T-cell (primary cell): Measurements from ENCODE around the gene SRGAP2C. TPM values are rescaled to one million over a fixed set of nuclear protein-coding genes. Genes with fewer than 3 reads are reported as not detected.
"Not testable (repeated sequence)": the region's sequence is repeated elsewhere in the genome, so short reads cannot be mapped to it uniquely, and the experiment has no call there.

Experiments used
- ATAC-seq, 4 experiments: fragments of 200-7000 bp in 3 of 4; fragments of 150-1000 bp in 1 of 4; cut with Tn5 transposase; replicated peaks in 1 of 4; 1 replicate in 3 of 4; 2 replicates in 1 of 4; pipeline ENCODE4 v1.10.0; 2021; ENCODE audit warnings: moderate library complexity in 3 of 4, mild to moderate bottlenecking in 2 of 4, moderate number of reproducible peaks in 1 of 4
- CTCF ChIA-PET, 2 donors: fragments of 300-600 bp; sonication (Branson Sonifier 250); formaldehyde crosslinking; loops; one replicate each; lab custom pipeline; 2022; ENCODE audit warnings: antibody characterized with exemption in 2 of 2; lab: Charles Lee
- POLR2A ChIA-PET, 2 donors: fragments of 300-600 bp; sonication (Branson Sonifier 250); formaldehyde crosslinking; loops; one replicate each; lab custom pipeline; 2022; ENCODE audit warnings: antibody characterized with exemption in 2 of 2; lab: Charles Lee
- DNase-seq, 35 experiments: peaks; one replicate each; pipeline versions ENCODE4 v3.0.0 to v3.0.0-alpha.2; 2013 to 2023
- H3K27ac ChIP-seq: one replicate; pipeline ENCODE4 v1.5.1; 2013; ENCODE audit warnings: low read length
- H3K27me3 ChIP-seq, 2 experiments: replicated peaks in 1 of 2; 1 replicate in 1 of 2; 2 replicates in 1 of 2; pipeline versions ENCODE4 v1.6.1 to v1.7.0; 2013; ENCODE audit warnings: low read length in 1 of 2, mixed read lengths in 1 of 2; ENCODE audit not compliant: control insufficient read depth in 2 of 2, insufficient read depth in 2 of 2; ENCODE audit errors: extremely low read depth in 1 of 2
- H3K36me3 ChIP-seq, 2 donors: 1 replicate in 1 of 2; 2 replicates in 1 of 2; pipeline versions ENCODE4 v1.6.1 to v1.7.0; 2013; ENCODE audit warnings: low read length in 1 of 2; ENCODE audit not compliant: control insufficient read depth in 2 of 2, insufficient read depth in 1 of 2; ENCODE audit errors: extremely low read depth in 1 of 2
- H3K4me1 ChIP-seq, 2 experiments: 1 replicate in 1 of 2; 2 replicates in 1 of 2; pipeline versions ENCODE4 v1.6.1 to v1.7.0; 2013; ENCODE audit warnings: low read length in 2 of 2, mixed read lengths in 1 of 2; ENCODE audit not compliant: insufficient read depth in 2 of 2, control insufficient read depth in 1 of 2; ENCODE audit errors: extremely low read depth in 1 of 2
- H3K4me3 ChIP-seq, 2 donors: 1 replicate in 1 of 2; 2 replicates in 1 of 2; pipeline versions ENCODE4 v1.5.1 to v1.7.0; 2013; ENCODE audit warnings: mild to moderate bottlenecking in 2 of 2, low read length in 1 of 2, moderate library complexity in 1 of 2; ENCODE audit not compliant: control insufficient read depth in 1 of 2; ENCODE audit errors: extremely low read depth in 1 of 2
- H3K9me3 ChIP-seq: 2 replicates; pipeline ENCODE4 v1.7.0; 2013
- H3K27ac Mint-ChIP-seq, 2 donors: one replicate each; pipeline ENCODE4 v1.8.0; 2020 to 2021; ENCODE audit warnings: mild to moderate bottlenecking in 2 of 2, mixed read lengths in 2 of 2
- H3K27me3 Mint-ChIP-seq, 2 donors: one replicate each; pipeline ENCODE4 v1.8.0; 2021 to 2022; ENCODE audit warnings: mixed read lengths in 2 of 2
- H3K36me3 Mint-ChIP-seq: one replicate; pipeline ENCODE4 v1.8.0; 2021; ENCODE audit warnings: mixed read lengths
- H3K4me1 Mint-ChIP-seq, 3 donors: one replicate each; pipeline ENCODE4 v1.8.0; 2020 to 2022; ENCODE audit warnings: mixed read lengths in 3 of 3, mild to moderate bottlenecking in 1 of 3
- H3K4me3 Mint-ChIP-seq, 3 donors: one replicate each; pipeline ENCODE4 v1.8.0; 2020 to 2022; ENCODE audit warnings: mild to moderate bottlenecking in 3 of 3, mixed read lengths in 3 of 3, moderate library complexity in 3 of 3
- H3K9me3 Mint-ChIP-seq, 3 donors: one replicate each; pipeline ENCODE4 v1.8.0; 2020 to 2022; ENCODE audit warnings: mixed read lengths in 3 of 3
- WGBS: methylation state at CpG from one replicate; pipeline ENCODE4 v1.1.5; 2013; ENCODE audit warnings: missing lambda C conversion rate; ENCODE audit not compliant: insufficient coverage; 5-methylcytosine and 5-hydroxymethylcytosine counted together
- total RNA-seq, 35 experiments: library from RNA in 6 of 35; stranded (reverse) in 6 of 35; fragments of 120-200 nt in 1 of 35; gene quantifications; one replicate each; pipeline versions ENCODE4 v1.2.1 to v1.2.4 and lab custom pipeline; 2013 to 2026

The SRGAP2C gene
- total RNA-seq, 5 donors from 2014 or later (not counting 1 experiment from before 2014, with no cell fraction given), result 11.1 to 23.2 (median 19.1) TPM

GRCh38 chr1:121299514-121300149, 114.9 kb downstream of the SRGAP2C start:
- H3K27ac ChIP-seq, H3K27ac Mint-ChIP-seq, H3K36me3 ChIP-seq, H3K4me1 ChIP-seq, POLR2A ChIA-PET, H3K36me3 Mint-ChIP-seq, H3K9me3 Mint-ChIP-seq, ATAC-seq, CTCF ChIA-PET, H3K4me1 Mint-ChIP-seq, H3K4me3 Mint-ChIP-seq, H3K27me3 ChIP-seq, H3K27me3 Mint-ChIP-seq, DNase-seq, H3K9me3 ChIP-seq, H3K4me3 ChIP-seq: not testable (repeated sequence)
- no CpG with 5 or more reads among the region's 6 CpGs for WGBS

- POLR2A ChIA-PET, H3K4me1 ChIP-seq, H3K27me3 ChIP-seq, DNase-seq, H3K27ac ChIP-seq, ATAC-seq, CTCF ChIA-PET, H3K27me3 Mint-ChIP-seq, H3K9me3 Mint-ChIP-seq, H3K4me3 Mint-ChIP-seq, H3K27ac Mint-ChIP-seq, H3K4me1 Mint-ChIP-seq, H3K36me3 ChIP-seq, H3K4me3 ChIP-seq, H3K9me3 ChIP-seq, H3K36me3 Mint-ChIP-seq: not testable (repeated sequence)
- no CpG with 5 or more reads among the region's 2 CpGs for WGBS
These were observed 117.1 kb downstream of the SRGAP2C start for GRCh38 chr1:121301876-121302275.

GRCh38 chr1:121307759-121308158, 123.0 kb downstream of the SRGAP2C start:
- H3K27ac Mint-ChIP-seq, H3K27me3 ChIP-seq, H3K4me1 ChIP-seq, H3K36me3 ChIP-seq, H3K36me3 Mint-ChIP-seq, H3K9me3 Mint-ChIP-seq, H3K4me3 ChIP-seq, DNase-seq, H3K4me1 Mint-ChIP-seq, CTCF ChIA-PET, ATAC-seq, H3K4me3 Mint-ChIP-seq, H3K27ac ChIP-seq, POLR2A ChIA-PET, H3K9me3 ChIP-seq, H3K27me3 Mint-ChIP-seq: not testable (repeated sequence)
- no CpG with 5 or more reads among the region's 3 CpGs for WGBS

GRCh38 chr1:121315509-121315908, 130.7 kb downstream of the SRGAP2C start:
- H3K36me3 ChIP-seq, CTCF ChIA-PET, H3K9me3 ChIP-seq, H3K27me3 ChIP-seq, H3K4me1 ChIP-seq, H3K4me1 Mint-ChIP-seq, H3K27ac ChIP-seq, ATAC-seq, H3K27ac Mint-ChIP-seq, H3K4me3 ChIP-seq, DNase-seq, H3K36me3 Mint-ChIP-seq, H3K27me3 Mint-ChIP-seq, H3K9me3 Mint-ChIP-seq, POLR2A ChIA-PET, H3K4me3 Mint-ChIP-seq: not testable (repeated sequence)

GRCh38 chr1:121316081-121316480, 131.3 kb downstream of the SRGAP2C start:
- not testable (repeated sequence) for DNase-seq

GRCh38 chr1:121317491-121318468, 133.0 kb downstream of the SRGAP2C start:
- H3K4me3 ChIP-seq, DNase-seq, H3K9me3 Mint-ChIP-seq, H3K4me1 ChIP-seq, H3K36me3 Mint-ChIP-seq, ATAC-seq, H3K4me3 Mint-ChIP-seq, H3K4me1 Mint-ChIP-seq, POLR2A ChIA-PET, H3K9me3 ChIP-seq, CTCF ChIA-PET, H3K27ac Mint-ChIP-seq, H3K27me3 Mint-ChIP-seq, H3K27ac ChIP-seq, H3K27me3 ChIP-seq, H3K36me3 ChIP-seq: not testable (repeated sequence)
- no CpG with 5 or more reads among the region's 11 CpGs for WGBS

More at GRCh38 chr1:121316081-121316480, 131.3 kb downstream of the SRGAP2C start:
- POLR2A ChIA-PET, H3K36me3 ChIP-seq, H3K4me3 ChIP-seq, H3K4me1 Mint-ChIP-seq, H3K4me1 ChIP-seq, H3K4me3 Mint-ChIP-seq, H3K9me3 Mint-ChIP-seq, CTCF ChIA-PET, H3K9me3 ChIP-seq, ATAC-seq, H3K27me3 Mint-ChIP-seq, H3K27me3 ChIP-seq, H3K27ac Mint-ChIP-seq, H3K27ac ChIP-seq, H3K36me3 Mint-ChIP-seq: not testable (repeated sequence)
- WGBS, result no CpG with 5 or more reads among the region's 3 CpGs
